PC-3 (cell line): Measurements from ENCODE around the gene KCNQ1. TPM values are rescaled to one million over a fixed set of nuclear protein-coding genes. Genes with fewer than 3 reads are reported as not detected.
A peak's percentile ranks its signal among the peaks of the same experiment; 100 is the strongest.

Source experiments
- ATAC-seq: fragments of 200-7000 bp; cut with Tn5 transposase; 2 replicates; pipeline ENCODE4 v1.9.1; 2020; ENCODE audit warnings: mild to moderate bottlenecking, moderate library complexity
- BruUV-seq: library from RNA; stranded (reverse); fragments of 400-500 nt; replicated peaks from 2 replicates; lab custom pipeline; 2021; lab: Mats Ljungman, UMichigan
- CTCF ChIA-PET: fragments of 300-600 bp; sonication (Branson Sonifier 250); formaldehyde crosslinking; loops from one replicate; lab custom pipeline; 2022; ENCODE audit warnings: antibody characterized with exemption; lab: Charles Lee
- POLR2A ChIA-PET: fragments of 300-600 bp; sonication (Branson Sonifier 250); formaldehyde crosslinking; loops from one replicate; lab custom pipeline; 2022; ENCODE audit warnings: antibody characterized with exemption; ENCODE audit not compliant: unreplicated experiment; lab: Charles Lee
- DNase-seq: peaks from one replicate; pipeline ENCODE4 v3.0.0-alpha.2; 2015
- H2AFZ ChIP-seq: fragments of 300-600 bp; sonication (generic); 2 replicates; pipeline ENCODE4 v1.6.0; 2016; ENCODE audit warnings: antibody characterized with exemption, low read length
- H3F3A ChIP-seq: fragments of 300-600 bp; sonication (generic); one replicate; pipeline ENCODE4 v1.6.0; 2017; ENCODE audit warnings: antibody characterized with exemption, low read length, control low read depth, mild to moderate bottlenecking; ENCODE audit not compliant: unreplicated experiment
- H3K27ac ChIP-seq: fragments of 300-600 bp; sonication (generic); 2 replicates; pipeline ENCODE4 v1.5.1; 2016; ENCODE audit warnings: mild to moderate bottlenecking, low read length
- H3K27me3 ChIP-seq: fragments of 300-600 bp; sonication (generic); 2 replicates; pipeline ENCODE4 v1.6.1; 2016; ENCODE audit warnings: low read length, mixed read lengths
- H3K36me3 ChIP-seq: fragments of 300-600 bp; sonication (generic); 2 replicates; pipeline ENCODE4 v1.6.1; 2016; ENCODE audit warnings: low read depth, mixed run types, low read length, mixed read lengths
- H3K4me1 ChIP-seq: fragments of 300-600 bp; sonication (generic); 2 replicates; pipeline ENCODE4 v1.5.1; 2016; ENCODE audit warnings: low read length; ENCODE audit not compliant: insufficient read depth
- H3K4me2 ChIP-seq: fragments of 300-600 bp; sonication (generic); 2 replicates; pipeline ENCODE4 v1.6.0; 2016; ENCODE audit warnings: low read length
- H3K4me3 ChIP-seq: fragments of 300-600 bp; sonication (generic); 2 replicates; pipeline ENCODE4 v1.5.1; 2016; ENCODE audit warnings: mild to moderate bottlenecking, low read length, mixed read lengths
- H3K79me2 ChIP-seq: fragments of 300-600 bp; sonication (generic); 2 replicates; pipeline ENCODE4 v1.6.1; 2017; ENCODE audit warnings: low read length, mixed read lengths
- H3K9ac ChIP-seq: fragments of 300-600 bp; sonication (generic); 2 replicates; pipeline ENCODE4 v1.6.0; 2016; ENCODE audit warnings: mild to moderate bottlenecking, low read length
- H3K9me2 ChIP-seq: fragments of 300-600 bp; sonication (generic); replicated peaks from 2 replicates; pipeline ENCODE4 v1.6.1; 2016; ENCODE audit warnings: mixed run types, low read length, mixed read lengths
- H3K9me3 ChIP-seq: fragments of 300-600 bp; sonication (generic); 2 replicates; pipeline ENCODE4 v1.6.1; 2016; ENCODE audit warnings: low read length, mixed read lengths
- H4K20me1 ChIP-seq: fragments of 300-600 bp; sonication (generic); 2 replicates; pipeline ENCODE4 v1.6.1; 2016; ENCODE audit warnings: low read length, mixed read lengths
- EZH2 ChIP-seq: fragments of 300-600 bp; sonication (generic); IDR thresholded peaks from one replicate; pipeline ENCODE4 v1.6.1; 2017; ENCODE audit warnings: antibody characterized with exemption, mild to moderate bottlenecking, low read length; ENCODE audit not compliant: unreplicated experiment
- EZH2phosphoT487 ChIP-seq: fragments of 300-600 bp; sonication (generic); IDR thresholded peaks from 2 replicates; pipeline ENCODE4 v1.6.1; 2018; ENCODE audit warnings: mild to moderate bottlenecking, antibody characterized with exemption, low read length, borderline replicate concordance
- intact Hi-C: fragments of 100-400 bp; cut with micrococcal nuclease; formaldehyde crosslinking; loops from 2 replicates; pipeline ENCODE4 v1.9.0; 2023
- total RNA-seq: library from RNA; depleted of rRNA; stranded (reverse); fragments of >200 nt; gene quantifications from 2 replicates; pipeline ENCODE4 v1.2.3, GENCODE V29; 2014
- TF ChIP-seq, protein P1 (sequence below): fragments of 300-600 bp; sonication (generic); conservative IDR thresholded peaks from 2 replicates; pipeline ENCODE4 v1.5.1; 2017; ENCODE audit warnings: antibody characterized with exemption, low read depth, mild to moderate bottlenecking, low read length

Gene KCNQ1
- total RNA-seq, 1 experiment from 2014 or later, result 0.40 TPM

DNA sequence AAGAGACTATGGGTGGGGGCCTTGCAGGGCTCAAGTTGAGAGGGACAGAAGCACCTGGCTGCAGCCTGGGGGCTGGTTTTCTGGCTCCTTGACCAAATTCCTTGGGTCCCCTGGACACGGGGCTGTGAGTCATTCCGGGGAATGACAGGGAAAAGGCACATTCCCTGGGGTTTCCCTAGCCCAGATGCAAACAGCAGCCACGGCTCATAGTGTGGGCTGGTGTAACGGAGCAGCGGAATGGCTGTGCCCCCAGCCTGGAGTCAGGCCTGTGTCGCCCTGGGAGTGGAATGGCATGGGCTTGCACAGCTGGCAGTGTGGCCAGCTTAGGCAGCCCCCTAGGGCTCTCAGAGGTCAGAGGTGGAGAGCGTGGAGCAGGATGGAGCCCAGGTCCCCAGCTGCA, 332.6 kb downstream of the KCNQ1 start:
- DNase-seq, result peak; percentile 60
- no peak overlapping the region for H3K27ac ChIP-seq
- TF ChIP-seq EZH2phosphoT487, result no peak
- TF ChIP-seq EZH2, result no peak
- TF ChIP-seq, protein P1, sequence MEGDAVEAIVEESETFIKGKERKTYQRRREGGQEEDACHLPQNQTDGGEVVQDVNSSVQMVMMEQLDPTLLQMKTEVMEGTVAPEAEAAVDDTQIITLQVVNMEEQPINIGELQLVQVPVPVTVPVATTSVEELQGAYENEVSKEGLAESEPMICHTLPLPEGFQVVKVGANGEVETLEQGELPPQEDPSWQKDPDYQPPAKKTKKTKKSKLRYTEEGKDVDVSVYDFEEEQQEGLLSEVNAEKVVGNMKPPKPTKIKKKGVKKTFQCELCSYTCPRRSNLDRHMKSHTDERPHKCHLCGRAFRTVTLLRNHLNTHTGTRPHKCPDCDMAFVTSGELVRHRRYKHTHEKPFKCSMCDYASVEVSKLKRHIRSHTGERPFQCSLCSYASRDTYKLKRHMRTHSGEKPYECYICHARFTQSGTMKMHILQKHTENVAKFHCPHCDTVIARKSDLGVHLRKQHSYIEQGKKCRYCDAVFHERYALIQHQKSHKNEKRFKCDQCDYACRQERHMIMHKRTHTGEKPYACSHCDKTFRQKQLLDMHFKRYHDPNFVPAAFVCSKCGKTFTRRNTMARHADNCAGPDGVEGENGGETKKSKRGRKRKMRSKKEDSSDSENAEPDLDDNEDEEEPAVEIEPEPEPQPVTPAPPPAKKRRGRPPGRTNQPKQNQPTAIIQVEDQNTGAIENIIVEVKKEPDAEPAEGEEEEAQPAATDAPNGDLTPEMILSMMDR, result no peak
- H3K4me2 ChIP-seq, result no peak overlapping the region
- peaks cover 24% of the 10 kb centered on the region for H3K4me1 ChIP-seq
- H3K27me3 ChIP-seq, result no peaks in the 10 kb centered on the region
- no peak overlapping the region for H2AFZ ChIP-seq
- intact Hi-C loops, result no loop called here
- POLR2A ChIA-PET, result no interaction called here
- ATAC-seq, result peak; percentile 50
- H4K20me1 ChIP-seq, result no peaks in the 10 kb centered on the region
- no peaks in the 10 kb centered on the region for H3K9me2 ChIP-seq
- CTCF ChIA-PET, result no interaction called here
- H3K4me3 ChIP-seq, result no peak overlapping the region
- H3K79me2 ChIP-seq, result no peaks in the 10 kb centered on the region
- H3K9me3 ChIP-seq, result no peaks in the 10 kb centered on the region
- no peaks in the 10 kb centered on the region for H3K36me3 ChIP-seq
- BruUV-seq, result no TSS peak
- H3F3A ChIP-seq, result no peaks in the 10 kb centered on the region
- no peak overlapping the region for H3K9ac ChIP-seq

DNA sequence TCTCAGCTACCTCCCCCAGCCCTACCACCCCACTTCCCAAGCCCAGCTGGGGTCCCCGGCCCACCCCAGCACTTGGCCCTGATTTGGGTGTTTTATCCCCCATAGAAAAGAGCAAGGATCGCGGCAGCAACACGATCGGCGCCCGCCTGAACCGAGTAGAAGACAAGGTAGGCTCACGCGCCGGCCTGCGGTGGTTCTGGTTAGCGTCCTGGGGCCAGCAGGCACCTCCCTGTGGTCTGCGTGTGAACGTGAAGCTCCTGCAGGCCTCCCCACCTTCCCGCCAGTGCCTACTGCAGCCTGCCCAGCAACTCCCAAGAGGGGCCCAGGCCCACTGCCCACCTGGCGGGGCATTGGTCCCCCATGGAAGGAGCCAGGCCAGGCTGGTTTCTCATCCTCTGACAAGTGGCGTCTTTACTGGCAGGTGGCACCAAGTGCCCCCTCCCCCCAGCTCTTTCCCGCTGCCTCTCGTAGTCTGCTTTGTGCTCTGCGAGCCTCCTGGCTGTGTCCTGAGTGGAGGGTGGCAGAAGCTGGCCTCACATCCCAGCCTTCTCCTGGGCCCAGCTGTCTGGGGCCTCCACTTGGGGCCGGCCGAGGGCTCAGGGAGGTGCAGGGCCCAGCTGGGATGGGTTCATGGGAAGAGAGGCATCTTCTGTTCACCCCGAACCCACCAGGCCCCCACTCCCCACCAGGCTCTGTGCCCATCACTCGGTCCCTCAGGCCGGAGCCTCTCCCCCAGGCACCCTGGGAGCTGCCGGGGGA, 333.2 kb downstream of the KCNQ1 start:
- CTCF ChIA-PET, result no interaction called here
- H2AFZ ChIP-seq, result no peak overlapping the region
- no peak overlapping the region for H3K4me3 ChIP-seq
- peaks cover 18% of the 10 kb centered on the region for H3K4me1 ChIP-seq
- H3K27ac ChIP-seq, result no peak overlapping the region
- no peaks in the 10 kb centered on the region for H3K36me3 ChIP-seq
- H3K9me3 ChIP-seq, result no peaks in the 10 kb centered on the region
- intact Hi-C loops, result no loop called here
- H3K79me2 ChIP-seq, result no peaks in the 10 kb centered on the region
- H3F3A ChIP-seq, result no peaks in the 10 kb centered on the region
- TF ChIP-seq EZH2 (no peak), EZH2phosphoT487 (no peak)
- TF ChIP-seq, protein P1, result no peak
- H4K20me1 ChIP-seq, result no peaks in the 10 kb centered on the region
- H3K9ac ChIP-seq, result no peak overlapping the region
- POLR2A ChIA-PET, result no interaction called here
- H3K27me3 ChIP-seq, result no peaks in the 10 kb centered on the region
- no peak for DNase-seq
- no TSS peak for BruUV-seq
- no peak for ATAC-seq
- no peak overlapping the region for H3K4me2 ChIP-seq
- H3K9me2 ChIP-seq, result no peaks in the 10 kb centered on the region
